Gastrocnemius medialis (tissue), 4 donors: ENCODE data around the gene HIP1. TPM values are rescaled to one million over a fixed set of nuclear protein-coding genes. Genes with fewer than 3 reads are reported as not detected.
"Not testable (repeated sequence)": the region's sequence is repeated elsewhere in the genome, so short reads cannot be mapped to it uniquely, and the experiment has no call there.

ENCODE experiments used
- ATAC-seq, 2 donors: fragments of 150-250 bp; one replicate each; pipeline ENCODE4 v1.9.1; 2016
- DNase-seq, 2 donors: peaks; one replicate each; pipeline ENCODE4 v3.0.0-alpha.2; 2019
- H3K27ac ChIP-seq, 4 donors: fragments of 200-600 bp; sonication (generic); 1 replicate in 1 of 4; 2 replicates in 3 of 4; pipeline ENCODE4 v1.5.1; 2016 to 2018; ENCODE audit warnings: mild to moderate bottlenecking in 2 of 4, moderate library complexity in 1 of 4
- H3K27me3 ChIP-seq, 3 donors: fragments of 200-600 bp; sonication (generic) in 2 of 3; 1 replicate in 1 of 3; 2 replicates in 2 of 3; pipeline versions ENCODE4 v1.5.1 to v1.6.0; 2016 to 2019; ENCODE audit warnings: mild to moderate bottlenecking in 1 of 3, moderate library complexity in 1 of 3
- H3K36me3 ChIP-seq, 2 donors: fragments of 200-600 bp; sonication (generic) in 1 of 2; one replicate each; pipeline ENCODE4 v1.5.1; 2017 to 2018
- H3K4me1 ChIP-seq, 2 donors: fragments of 200-600 bp; sonication (generic) in 1 of 2; one replicate each; pipeline ENCODE4 v1.5.1; 2016 to 2017; ENCODE audit warnings: mild to moderate bottlenecking in 2 of 2
- H3K4me3 ChIP-seq, 4 donors: fragments of 200-600 bp; sonication (generic) in 3 of 4; 1 replicate in 1 of 4; 2 replicates in 3 of 4; pipeline ENCODE4 v1.5.1; 2016 to 2019; ENCODE audit warnings: mild to moderate bottlenecking in 2 of 4
- H3K9me3 ChIP-seq, 3 donors: fragments of 200-600 bp; sonication (generic) in 2 of 3; 1 replicate in 1 of 3; 2 replicates in 2 of 3; pipeline ENCODE4 v1.5.1; 2016 to 2019
- CTCF ChIP-seq, 5 experiments: fragments of 450-650 bp in 3 of 5; fragments of 200-600 bp in 2 of 5; sonication (generic) in 2 of 5; IDR thresholded peaks in 4 of 5; conservative IDR thresholded peaks in 1 of 5; 1 replicate in 4 of 5; 2 replicates in 1 of 5; pipeline ENCODE4 v1.5.1; 2016 to 2019; ENCODE audit warnings: antibody characterized with exemption in 5 of 5, mild to moderate bottlenecking in 3 of 5, moderate library complexity in 3 of 5
- POLR2A ChIP-seq, 2 donors: fragments of 450-650 bp; IDR thresholded peaks; one replicate each; pipeline ENCODE4 v1.6.1; 2017; ENCODE audit warnings: antibody characterized with exemption in 2 of 2, mild to moderate bottlenecking in 2 of 2, moderate library complexity in 2 of 2
- in situ Hi-C, 4 donors: fragments of 200-750 bp; cut with MboI; loops; one replicate each; pipeline versions ENCODE4 v1.15.0 to v1.8.0; 2017; ENCODE audit warnings: low sequenced_read_pairs in 4 of 4
- intact Hi-C: fragments of 100-400 bp; cut with DNase I; formaldehyde crosslinking; loops from one replicate; pipeline ENCODE4 v1.15.1; 2023; ENCODE audit warnings: low total_unique reads
- total RNA-seq, 4 donors: library from RNA; depleted of rRNA; stranded (reverse); fragments of >200 nt; gene quantifications; one replicate each; pipeline versions ENCODE4 v1.1.0 to v1.2.3, GENCODE V29; 2016

The HIP1 gene
- total RNA-seq, 4 donors from 2014 or later: 5.8 to 11.1 (median 7.9) TPM

GRCh38 chr7:75617634-75618234, 121.0 kb downstream of the HIP1 start:
- Histone ChIP-seq H3K27me3 (no peaks in the 10 kb centered on the region), H3K36me3 (no peaks in the 10 kb centered on the region), H3K4me3 (no peak overlapping the region), H3K27ac (no peak overlapping the region), H3K9me3 (no peaks in the 10 kb centered on the region), H3K4me1 (no peaks in the 10 kb centered on the region)
- no peak for TF ChIP-seq CTCF (IDR thresholded peaks at IDR 0.05 in 4 of 5, conservative IDR thresholded peaks at IDR 0.05 in 1 of 5)
- no peak for TF ChIP-seq POLR2A (IDR thresholded peaks at IDR 0.05)
- ATAC-seq (peak; percentile 42 to 46), DNase-seq (peak; percentile 43 to 56)
- in situ Hi-C loops (no loop called here), intact Hi-C loops (no loop called here)

- H3K9me3 ChIP-seq: no peaks in the 10 kb centered on the region
- TF ChIP-seq POLR2A (IDR thresholded peaks at IDR 0.05): no peak
- no peak overlapping the region for H3K4me3 ChIP-seq
- in situ Hi-C loops: no loop called here
- DNase-seq: no peak
- no peaks in the 10 kb centered on the region for H3K27me3 ChIP-seq
- no peak overlapping the region for H3K27ac ChIP-seq
- no peaks in the 10 kb centered on the region for H3K36me3 ChIP-seq
- intact Hi-C loops: no loop called here
- H3K4me1 ChIP-seq: peaks cover 0 to 6% of the 10 kb centered on the region in 2 donors
- no peak for ATAC-seq
These were observed 122.1 kb downstream of the HIP1 start for GRCh38 chr7:75616421-75617167.

GRCh38 chr7:75614401-75614800, 124.3 kb downstream of the HIP1 start:
- TF ChIP-seq CTCF (IDR thresholded peaks at IDR 0.05 in 4 of 5, conservative IDR thresholded peaks at IDR 0.05 in 1 of 5): no peak
- no peak for TF ChIP-seq POLR2A (IDR thresholded peaks at IDR 0.05)

GRCh38 chr7:75613351-75613750, 125.4 kb downstream of the HIP1 start:
- TF ChIP-seq POLR2A (IDR thresholded peaks at IDR 0.05): no peak
- no peak for TF ChIP-seq CTCF (IDR thresholded peaks at IDR 0.05 in 4 of 5, conservative IDR thresholded peaks at IDR 0.05 in 1 of 5)
- Histone ChIP-seq H3K36me3 (no peaks in the 10 kb centered on the region), H3K4me3 (no peak overlapping the region), H3K9me3 (no peaks in the 10 kb centered on the region), H3K4me1 (peaks cover 0 to 6% of the 10 kb centered on the region in 2 donors), H3K27ac (peak overlapping the region in 2 of 4 donors; percentile 75), H3K27me3 (no peaks in the 10 kb centered on the region)
- ATAC-seq (no peak), DNase-seq (no peak)
- intact Hi-C loops (no loop called here), in situ Hi-C loops (no loop called here)

More at GRCh38 chr7:75614401-75614800, 124.3 kb downstream of the HIP1 start:
- H3K36me3 ChIP-seq: no peaks in the 10 kb centered on the region
- ATAC-seq: no peak
- H3K4me3 ChIP-seq: no peak overlapping the region
- H3K27me3 ChIP-seq: no peaks in the 10 kb centered on the region
- H3K4me1 ChIP-seq: peaks cover 0 to 6% of the 10 kb centered on the region in 2 donors
- no peak for DNase-seq
- intact Hi-C loops: no loop called here
- in situ Hi-C loops: no loop called here
- no peak overlapping the region for H3K27ac ChIP-seq
- no peaks in the 10 kb centered on the region for H3K9me3 ChIP-seq

- TF ChIP-seq CTCF (IDR thresholded peaks at IDR 0.05 in 4 of 5, conservative IDR thresholded peaks at IDR 0.05 in 1 of 5) (no peak), POLR2A (IDR thresholded peaks at IDR 0.05) (peak in 1 of 2 donors; percentile 8)
- H3K4me3 ChIP-seq: peak overlapping the region in 2 of 4 donors; percentile 6 to 33
- ATAC-seq (peak; percentile 84 to 87), DNase-seq (peak; percentile 37 to 61)
- in situ Hi-C loops (no loop called here), intact Hi-C loops (no loop called here)
- H3K9me3 ChIP-seq: no peaks in the 10 kb centered on the region
- peaks cover 0 to 6% of the 10 kb centered on the region in 2 donors for H3K4me1 ChIP-seq
- H3K27ac ChIP-seq: peak overlapping the region; percentile 60 to 75 (median 73)
- H3K27me3 ChIP-seq: no peaks in the 10 kb centered on the region
- no peaks in the 10 kb centered on the region for H3K36me3 ChIP-seq
These were observed 127.1 kb downstream of the HIP1 start for GRCh38 chr7:75611557-75612178.

- DNase-seq, in situ Hi-C loops, intact Hi-C loops, H3K27ac ChIP-seq, H3K9me3 ChIP-seq, H3K4me1 ChIP-seq, H3K4me3 ChIP-seq, ATAC-seq, H3K27me3 ChIP-seq, H3K36me3 ChIP-seq: not testable (repeated sequence)
These were observed 129.3 kb downstream of the HIP1 start for GRCh38 chr7:75609416-75609815.
